D721Med (cell line): ENCODE measurements around the gene CHCT1.
"Not testable (repeated sequence)": the region's sequence is repeated elsewhere in the genome, so short reads cannot be mapped to it uniquely, and the experiment has no call there.

Experiments
- DNase-seq: peaks from one replicate; pipeline ENCODE4 v3.0.0; 2011; ENCODE audit warnings: low spot score; ENCODE audit not compliant: insufficient read length
- FAIRE-seq: peaks from 2 replicates; lab custom pipeline; 2011; peaks lifted over from hg19 to GRCh38; lab: Jason Lieb, UNC
- CTCF ChIP-seq: IDR thresholded peaks from 2 replicates; pipeline ENCODE4 v1.5.1; 2012; ENCODE audit warnings: mild to moderate bottlenecking, control low read depth; ENCODE audit not compliant: insufficient read depth; ENCODE audit errors: missing control alignments

Gene CHCT1

GRCh38 chr17:60421273-60422161, 772 bp upstream of the CHCT1 start:
- peak; percentile 43 for TF ChIP-seq CTCF
- FAIRE-seq (no peak), DNase-seq (peak; percentile 62)

GRCh38 chr17:60423865-60424264, 1.6 kb downstream of the CHCT1 start:
- FAIRE-seq = no peak
- no peak for TF ChIP-seq CTCF
- no peak for DNase-seq

GRCh38 chr17:60425626-60426025, 3.3 kb downstream of the CHCT1 start:
- TF ChIP-seq CTCF = no peak
- no peak for FAIRE-seq
- DNase-seq = no peak

- TF ChIP-seq CTCF = no peak
- FAIRE-seq = no peak
Measured at GRCh38 chr17:60426596-60426995, 4.3 kb downstream of the CHCT1 start.

GRCh38 chr17:60428491-60428890, 6.2 kb downstream of the CHCT1 start:
- FAIRE-seq, DNase-seq: not testable (repeated sequence)

More at GRCh38 chr17:60426596-60426995, 4.3 kb downstream of the CHCT1 start:
- no peak for DNase-seq

GRCh38 chr17:60430561-60430960, 8.3 kb downstream of the CHCT1 start:
- DNase-seq, FAIRE-seq: not testable (repeated sequence)

GRCh38 chr17:60433021-60433997, 11.0 kb downstream of the CHCT1 start:
- not testable (repeated sequence) for FAIRE-seq, DNase-seq

GRCh38 chr17:60435244-60436167, 13.2 kb downstream of the CHCT1 start:
- peak; percentile 71 for DNase-seq
- peak; percentile 100 for TF ChIP-seq CTCF
- FAIRE-seq = no peak
